Astrocyte (in vitro differentiated cells and primary cell): ENCODE measurements around the gene DLX3.

Source experiments
- EZH2 ChIP-seq: IDR thresholded peaks from 2 replicates; pipeline ENCODE4 v1.6.1; 2012; ENCODE audit warnings: mild to moderate bottlenecking, low read length, inconsistent platforms; ENCODE audit not compliant: insufficient read depth
- TF ChIP-seq, protein P1 (sequence below): IDR thresholded peaks from 2 replicates; pipeline ENCODE4 v1.5.1; 2011; ENCODE audit warnings: low read depth, mild to moderate bottlenecking, inconsistent platforms, low read length, moderate library complexity; ENCODE audit not compliant: insufficient read depth

DNA sequence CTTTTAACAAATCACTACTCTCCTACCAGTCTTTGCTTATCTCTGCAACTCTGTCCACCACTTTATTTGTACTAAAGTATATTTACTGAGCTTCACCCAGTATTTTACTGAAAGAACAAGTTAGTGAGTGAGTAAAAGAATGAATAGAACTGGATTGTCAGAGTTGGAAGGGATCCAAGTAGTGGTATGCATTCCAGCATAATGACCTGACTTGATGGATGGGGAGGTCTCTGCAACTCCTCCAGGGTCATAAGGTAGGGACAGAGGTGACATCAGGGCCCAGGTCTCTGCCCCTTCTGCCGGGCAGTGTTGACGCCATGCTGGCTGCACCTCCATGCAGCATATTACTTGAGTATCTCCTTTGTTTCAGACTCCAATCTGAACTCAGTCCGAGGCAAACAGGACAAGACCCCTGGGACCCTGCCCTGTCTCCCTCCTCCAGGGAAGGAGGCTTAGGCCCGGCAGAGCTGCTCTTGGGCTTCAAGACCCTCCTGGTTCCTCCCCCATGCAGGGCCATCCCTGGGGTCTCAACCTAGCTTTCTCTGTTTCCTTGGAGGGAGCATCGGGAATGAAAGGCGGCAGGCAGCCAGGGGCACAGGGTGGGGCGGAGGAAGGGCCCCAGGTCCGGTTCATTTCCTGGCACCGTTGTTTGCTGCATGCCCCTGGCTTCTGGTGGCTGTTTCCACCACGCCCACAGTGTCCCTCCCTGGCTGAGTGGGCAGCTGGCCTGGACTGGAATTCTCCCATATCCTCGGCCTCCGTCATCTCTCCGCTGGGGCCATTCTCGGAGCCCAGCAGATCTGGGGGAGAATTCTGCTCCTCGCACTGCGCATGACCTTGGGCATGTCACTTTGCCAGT lies 48.5 kb upstream of the DLX3 start:
- TF ChIP-seq, protein P1, sequence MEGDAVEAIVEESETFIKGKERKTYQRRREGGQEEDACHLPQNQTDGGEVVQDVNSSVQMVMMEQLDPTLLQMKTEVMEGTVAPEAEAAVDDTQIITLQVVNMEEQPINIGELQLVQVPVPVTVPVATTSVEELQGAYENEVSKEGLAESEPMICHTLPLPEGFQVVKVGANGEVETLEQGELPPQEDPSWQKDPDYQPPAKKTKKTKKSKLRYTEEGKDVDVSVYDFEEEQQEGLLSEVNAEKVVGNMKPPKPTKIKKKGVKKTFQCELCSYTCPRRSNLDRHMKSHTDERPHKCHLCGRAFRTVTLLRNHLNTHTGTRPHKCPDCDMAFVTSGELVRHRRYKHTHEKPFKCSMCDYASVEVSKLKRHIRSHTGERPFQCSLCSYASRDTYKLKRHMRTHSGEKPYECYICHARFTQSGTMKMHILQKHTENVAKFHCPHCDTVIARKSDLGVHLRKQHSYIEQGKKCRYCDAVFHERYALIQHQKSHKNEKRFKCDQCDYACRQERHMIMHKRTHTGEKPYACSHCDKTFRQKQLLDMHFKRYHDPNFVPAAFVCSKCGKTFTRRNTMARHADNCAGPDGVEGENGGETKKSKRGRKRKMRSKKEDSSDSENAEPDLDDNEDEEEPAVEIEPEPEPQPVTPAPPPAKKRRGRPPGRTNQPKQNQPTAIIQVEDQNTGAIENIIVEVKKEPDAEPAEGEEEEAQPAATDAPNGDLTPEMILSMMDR: no peak
- no peak for TF ChIP-seq EZH2
